ENCODE data around the gene UIMC1.
"Not testable (repeated sequence)": the region's sequence is repeated elsewhere in the genome, so short reads cannot be mapped to it uniquely, and the experiment has no call there.

Gene UIMC1

DNA sequence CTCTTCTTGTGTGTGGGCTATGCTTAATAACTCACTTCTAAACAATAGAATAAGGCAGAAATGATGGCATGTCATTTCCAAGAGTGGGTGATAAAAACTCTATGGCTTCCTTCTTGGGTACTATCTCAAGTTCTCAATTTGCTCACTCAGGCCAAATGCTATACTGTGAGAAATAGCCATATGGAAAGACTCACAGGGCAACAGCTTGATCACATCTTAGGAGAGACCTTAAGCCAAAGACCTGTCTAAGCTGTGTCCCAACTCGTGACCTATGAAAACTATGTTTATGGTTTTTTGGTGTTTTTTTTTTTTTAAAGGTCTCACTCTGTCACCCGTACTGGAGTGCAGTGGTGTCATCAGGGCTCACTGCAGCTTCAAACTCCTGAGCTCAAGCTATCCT lies 2.1 kb upstream of the UIMC1 start:
- H3K4me3 ChIP-seq (ENCODE audit: low read length): no peak overlapping the region
- peaks cover 19% of the 10 kb centered on the region for H3K4me1 ChIP-seq (ENCODE audit: control insufficient read depth, insufficient read depth, low read length)
- H3K9me3 ChIP-seq (ENCODE audit: control insufficient read depth, low read length): no peaks in the 10 kb centered on the region
- H3K9ac ChIP-seq (ENCODE audit: low read length): no peak overlapping the region
- H3K36me3 ChIP-seq (ENCODE audit: control insufficient read depth, insufficient read depth, low read length, severe bottlenecking): no peaks in the 10 kb centered on the region
- no peak for DNase-seq (ENCODE audit: low read depth)
- no peaks in the 10 kb centered on the region for H3K27me3 ChIP-seq (replicated peaks; ENCODE audit: control insufficient read depth, insufficient read depth, low read length)

- Histone ChIP-seq H3K4me3 (ENCODE audit: low read length) (peak overlapping the region; percentile 91), H3K27me3 (replicated peaks; ENCODE audit: control insufficient read depth, insufficient read depth, low read length) (no peaks in the 10 kb centered on the region), H3K36me3 (ENCODE audit: control insufficient read depth, insufficient read depth, low read length, severe bottlenecking) (no peaks in the 10 kb centered on the region), H3K9me3 (ENCODE audit: control insufficient read depth, low read length) (no peaks in the 10 kb centered on the region), H3K9ac (ENCODE audit: low read length) (peak overlapping the region; percentile 91), H3K4me1 (ENCODE audit: control insufficient read depth, insufficient read depth, low read length) (peaks cover 15% of the 10 kb centered on the region)
- peak; percentile 88 for DNase-seq (ENCODE audit: low read depth)
These were observed 837 bp downstream of the UIMC1 start for GRCh38 chr5:177005619-177006264.

GRCh38 chr5:177004961-177005360 lies 1.6 kb downstream of the UIMC1 start:
- peak overlapping the region; percentile 91 for H3K9ac ChIP-seq (ENCODE audit: low read length)
- H3K36me3 ChIP-seq (ENCODE audit: control insufficient read depth, insufficient read depth, low read length, severe bottlenecking): no peaks in the 10 kb centered on the region
- peak overlapping the region; percentile 91 for H3K4me3 ChIP-seq (ENCODE audit: low read length)
- no peaks in the 10 kb centered on the region for H3K27me3 ChIP-seq (replicated peaks; ENCODE audit: control insufficient read depth, insufficient read depth, low read length)
- DNase-seq (ENCODE audit: low read depth): no peak
- H3K9me3 ChIP-seq (ENCODE audit: control insufficient read depth, low read length): no peaks in the 10 kb centered on the region
- peaks cover 15% of the 10 kb centered on the region for H3K4me1 ChIP-seq (ENCODE audit: control insufficient read depth, insufficient read depth, low read length)

DNA sequence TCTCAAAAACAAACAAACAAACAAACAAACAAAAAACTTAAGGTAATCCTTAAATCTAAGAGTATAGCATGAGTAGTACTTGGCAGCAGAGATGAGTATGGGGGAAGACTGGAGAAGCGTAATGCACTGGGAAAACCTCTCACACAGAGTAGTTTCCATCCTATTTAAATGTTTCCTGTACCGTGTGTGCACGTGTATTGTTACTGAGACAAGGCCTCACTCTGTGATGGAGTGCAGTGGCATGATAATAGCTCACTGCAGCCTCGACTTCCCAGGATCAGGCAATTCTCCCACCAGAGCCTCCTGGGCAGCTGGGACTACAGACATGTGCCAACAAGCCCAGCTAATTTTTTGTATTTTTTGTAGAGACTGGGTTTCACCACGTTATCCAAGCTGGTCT lies 2.9 kb downstream of the UIMC1 start:
- H3K4me1 ChIP-seq (ENCODE audit: control insufficient read depth, insufficient read depth, low read length): peaks cover 15% of the 10 kb centered on the region
- H3K9ac ChIP-seq (ENCODE audit: low read length): no peak overlapping the region
- no peak overlapping the region for H3K4me3 ChIP-seq (ENCODE audit: low read length)
- H3K36me3 ChIP-seq (ENCODE audit: control insufficient read depth, insufficient read depth, low read length, severe bottlenecking): no peaks in the 10 kb centered on the region
- H3K9me3 ChIP-seq (ENCODE audit: control insufficient read depth, low read length): no peaks in the 10 kb centered on the region
- H3K27me3 ChIP-seq (replicated peaks; ENCODE audit: control insufficient read depth, insufficient read depth, low read length): no peaks in the 10 kb centered on the region
- no peak for DNase-seq (ENCODE audit: low read depth)

- H3K9ac ChIP-seq (ENCODE audit: low read length); H3K9me3 ChIP-seq (ENCODE audit: control insufficient read depth, low read length): not testable (repeated sequence)
These were observed 7.1 kb downstream of the UIMC1 start for GRCh38 chr5:176999526-176999925.

DNA sequence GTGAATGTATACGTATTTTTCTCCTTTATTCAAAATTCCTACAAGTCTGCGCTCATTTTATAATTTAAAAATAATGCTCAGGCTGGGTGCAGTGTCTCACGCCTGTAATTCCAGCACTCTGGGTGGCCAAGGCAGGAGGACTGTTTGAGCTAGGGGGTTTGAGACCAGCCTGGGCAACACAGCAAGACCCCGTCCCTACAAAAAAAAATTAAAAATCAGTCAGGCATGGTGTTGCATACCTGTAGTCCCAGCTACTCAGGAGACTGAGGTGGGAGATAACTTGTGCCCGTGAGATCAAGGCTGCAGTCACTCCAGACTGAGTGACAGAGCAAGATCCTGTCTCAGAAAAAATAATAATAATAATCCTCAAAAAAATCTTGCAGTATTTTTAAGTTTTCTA lies 7.8 kb downstream of the UIMC1 start:
- no peak overlapping the region for H3K9ac ChIP-seq (ENCODE audit: low read length)
- no peaks in the 10 kb centered on the region for H3K36me3 ChIP-seq (ENCODE audit: control insufficient read depth, insufficient read depth, low read length, severe bottlenecking)
- H3K4me3 ChIP-seq (ENCODE audit: low read length): no peak overlapping the region
- no peak for DNase-seq (ENCODE audit: low read depth)
- peaks cover 31% of the 10 kb centered on the region for H3K4me1 ChIP-seq (ENCODE audit: control insufficient read depth, insufficient read depth, low read length)
- no peaks in the 10 kb centered on the region for H3K9me3 ChIP-seq (ENCODE audit: control insufficient read depth, low read length)
- no peaks in the 10 kb centered on the region for H3K27me3 ChIP-seq (replicated peaks; ENCODE audit: control insufficient read depth, insufficient read depth, low read length)

More at GRCh38 chr5:176999526-176999925, 7.1 kb downstream of the UIMC1 start:
- H3K4me3 ChIP-seq (ENCODE audit: low read length); DNase-seq (ENCODE audit: low read depth); H3K27me3 ChIP-seq (replicated peaks; ENCODE audit: control insufficient read depth, insufficient read depth, low read length); H3K36me3 ChIP-seq (ENCODE audit: control insufficient read depth, insufficient read depth, low read length, severe bottlenecking): not testable (repeated sequence)
- peaks cover 28% of the 10 kb centered on the region for H3K4me1 ChIP-seq (ENCODE audit: control insufficient read depth, insufficient read depth, low read length)

DNA sequence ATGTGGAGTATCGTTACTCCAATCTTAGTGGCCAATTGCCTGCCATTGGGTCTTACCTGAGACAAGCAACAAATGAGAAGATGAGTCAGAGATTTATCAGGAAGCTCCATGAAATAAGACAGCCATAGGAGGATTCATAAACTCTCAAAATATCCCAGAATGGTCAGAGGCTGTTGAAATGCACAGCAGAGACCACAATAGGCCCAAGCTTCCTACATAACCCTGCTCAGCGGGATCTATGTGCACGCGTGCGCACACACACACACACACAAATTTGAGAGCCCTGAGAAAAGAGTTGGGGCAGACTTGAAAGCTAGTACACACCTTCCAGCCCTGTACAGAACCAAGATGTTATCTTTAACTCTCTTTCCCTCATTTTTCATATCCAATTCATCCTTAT lies 9.8 kb downstream of the UIMC1 start:
- peaks cover 28% of the 10 kb centered on the region for H3K4me1 ChIP-seq (ENCODE audit: control insufficient read depth, insufficient read depth, low read length)

GRCh38 chr5:176995896-176996767 lies 10.4 kb downstream of the UIMC1 start:
- peak; percentile 44 for DNase-seq (ENCODE audit: low read depth)
- Histone ChIP-seq H3K9me3 (ENCODE audit: control insufficient read depth, low read length) (no peaks in the 10 kb centered on the region), H3K4me3 (ENCODE audit: low read length) (no peak overlapping the region), H3K36me3 (ENCODE audit: control insufficient read depth, insufficient read depth, low read length, severe bottlenecking) (no peaks in the 10 kb centered on the region), H3K9ac (ENCODE audit: low read length) (no peak overlapping the region), H3K27me3 (replicated peaks; ENCODE audit: control insufficient read depth, insufficient read depth, low read length) (no peaks in the 10 kb centered on the region), H3K4me1 (ENCODE audit: control insufficient read depth, insufficient read depth, low read length) (peaks cover 28% of the 10 kb centered on the region)

More for the DNA sequence above, 9.8 kb downstream of the UIMC1 start:
- Histone ChIP-seq H3K36me3 (ENCODE audit: control insufficient read depth, insufficient read depth, low read length, severe bottlenecking) (no peaks in the 10 kb centered on the region), H3K9ac (ENCODE audit: low read length) (no peak overlapping the region), H3K9me3 (ENCODE audit: control insufficient read depth, low read length) (no peaks in the 10 kb centered on the region), H3K4me3 (ENCODE audit: low read length) (no peak overlapping the region), H3K27me3 (replicated peaks; ENCODE audit: control insufficient read depth, insufficient read depth, low read length) (no peaks in the 10 kb centered on the region)
- no peak for DNase-seq (ENCODE audit: low read depth)

- H3K9me3 ChIP-seq (ENCODE audit: control insufficient read depth, low read length): no peaks in the 10 kb centered on the region
- H3K27me3 ChIP-seq (replicated peaks; ENCODE audit: control insufficient read depth, insufficient read depth, low read length): no peaks in the 10 kb centered on the region
- peak overlapping the region; percentile 19 for H3K4me3 ChIP-seq (ENCODE audit: low read length)
- H3K4me1 ChIP-seq (ENCODE audit: control insufficient read depth, insufficient read depth, low read length): peaks cover 28% of the 10 kb centered on the region
- peak overlapping the region; percentile 40 for H3K9ac ChIP-seq (ENCODE audit: low read length)
- no peaks in the 10 kb centered on the region for H3K36me3 ChIP-seq (ENCODE audit: control insufficient read depth, insufficient read depth, low read length, severe bottlenecking)
- DNase-seq (ENCODE audit: low read depth): no peak
These were observed 11.5 kb downstream of the UIMC1 start for GRCh38 chr5:176995122-176995490.

DNA sequence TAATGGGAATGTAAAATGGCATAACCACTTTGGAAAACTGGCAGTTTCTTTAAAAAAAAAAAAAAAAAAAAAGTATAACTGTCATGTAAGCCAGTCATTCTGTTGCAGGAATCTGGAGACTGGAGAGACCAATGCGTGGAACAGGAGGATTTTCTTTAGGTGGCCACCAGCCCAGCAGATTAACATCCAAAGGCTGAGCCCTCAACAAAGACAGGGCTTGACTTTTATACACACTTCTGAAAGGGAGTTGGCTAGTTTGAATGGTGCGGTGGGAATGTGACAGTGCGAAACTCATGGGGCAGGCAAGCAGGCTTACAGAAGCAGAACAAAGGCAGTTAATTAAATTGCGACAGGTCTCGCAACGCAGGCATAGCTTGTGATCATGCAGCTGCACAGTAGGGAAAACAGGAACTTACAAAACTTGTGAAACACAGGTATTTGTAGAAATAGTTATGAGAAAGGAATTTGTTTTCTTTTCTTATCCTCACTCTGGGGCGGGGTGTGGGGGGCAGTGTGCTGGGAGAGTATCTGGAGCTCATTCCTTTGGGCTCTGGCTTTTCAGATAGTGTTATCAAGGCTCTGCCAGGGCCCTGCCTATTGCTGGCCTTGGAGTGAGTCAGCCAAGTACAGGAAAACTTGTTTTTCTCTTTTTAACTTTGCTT lies 12.0 kb downstream of the UIMC1 start:
- Histone ChIP-seq H3K9ac (ENCODE audit: low read length) (peak overlapping the region; percentile 40), H3K4me1 (ENCODE audit: control insufficient read depth, insufficient read depth, low read length) (peaks cover 28% of the 10 kb centered on the region), H3K9me3 (ENCODE audit: control insufficient read depth, low read length) (no peaks in the 10 kb centered on the region), H3K27me3 (replicated peaks; ENCODE audit: control insufficient read depth, insufficient read depth, low read length) (no peaks in the 10 kb centered on the region), H3K36me3 (ENCODE audit: control insufficient read depth, insufficient read depth, low read length, severe bottlenecking) (no peaks in the 10 kb centered on the region), H3K4me3 (ENCODE audit: low read length) (peak overlapping the region; percentile 19)
- no peak for DNase-seq (ENCODE audit: low read depth)

- not testable (repeated sequence) for H3K4me3 ChIP-seq (ENCODE audit: low read length); H3K9ac ChIP-seq (ENCODE audit: low read length); DNase-seq (ENCODE audit: low read depth); H3K9me3 ChIP-seq (ENCODE audit: control insufficient read depth, low read length); H3K36me3 ChIP-seq (ENCODE audit: control insufficient read depth, insufficient read depth, low read length, severe bottlenecking); H3K27me3 ChIP-seq (replicated peaks; ENCODE audit: control insufficient read depth, insufficient read depth, low read length)
- peaks cover 28% of the 10 kb centered on the region for H3K4me1 ChIP-seq (ENCODE audit: control insufficient read depth, insufficient read depth, low read length)
These were observed 13.5 kb downstream of the UIMC1 start for GRCh38 chr5:176993081-176993480.

All from adipocyte (in vitro differentiated cells).